GM19324 (cell line): ENCODE data around the gene CDC14B.

Experiments
- ATAC-seq: cut with Tn5 transposase; IDR thresholded peaks from one replicate; pipeline ENCODE4 v1.9.1; 2021; ENCODE audit warnings: mild to moderate bottlenecking, moderate library complexity; ENCODE audit not compliant: unreplicated experiment, low FRiP score

The CDC14B gene

GRCh38 chr9:96457266-96457665, 162.4 kb downstream of the CDC14B start:
- ATAC-seq, result no peak

GRCh38 chr9:96453625-96454024, 166.0 kb downstream of the CDC14B start:
- ATAC-seq, result no peak

GRCh38 chr9:96450613-96451528, 168.8 kb downstream of the CDC14B start:
- ATAC-seq, result peak; percentile 7
